ENCODE measurements around the gene NUP93.

The NUP93 gene

DNA sequence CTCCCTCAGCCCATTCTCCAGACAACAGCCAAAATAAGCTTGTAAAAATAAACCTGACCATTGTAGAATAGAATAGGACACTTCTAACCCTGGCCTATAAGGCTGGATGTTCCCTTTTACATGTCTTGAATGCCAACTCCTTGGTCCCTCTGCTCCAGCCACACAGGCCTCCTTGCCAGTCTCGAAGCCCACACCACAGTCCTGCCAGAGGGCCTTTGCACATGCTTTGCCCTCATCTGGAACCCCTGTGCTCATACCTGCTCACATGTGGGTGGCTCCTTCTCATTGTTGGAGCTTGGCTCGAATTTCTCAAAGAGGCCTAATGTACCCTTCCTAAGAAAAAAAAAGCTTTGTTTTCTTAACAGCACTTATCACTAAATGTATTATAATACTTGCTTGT lies 129.7 kb downstream of the NUP93 start:
- no peak overlapping the region for H3K4me3 ChIP-seq (ENCODE audit: severe bottlenecking)
- no peaks in the 10 kb centered on the region for H3K36me3 ChIP-seq (ENCODE audit: low read depth)
- H3K4me1 ChIP-seq (ENCODE audit: insufficient read depth, poor library complexity, severe bottlenecking), result no peaks in the 10 kb centered on the region
- TF ChIP-seq, protein P1, sequence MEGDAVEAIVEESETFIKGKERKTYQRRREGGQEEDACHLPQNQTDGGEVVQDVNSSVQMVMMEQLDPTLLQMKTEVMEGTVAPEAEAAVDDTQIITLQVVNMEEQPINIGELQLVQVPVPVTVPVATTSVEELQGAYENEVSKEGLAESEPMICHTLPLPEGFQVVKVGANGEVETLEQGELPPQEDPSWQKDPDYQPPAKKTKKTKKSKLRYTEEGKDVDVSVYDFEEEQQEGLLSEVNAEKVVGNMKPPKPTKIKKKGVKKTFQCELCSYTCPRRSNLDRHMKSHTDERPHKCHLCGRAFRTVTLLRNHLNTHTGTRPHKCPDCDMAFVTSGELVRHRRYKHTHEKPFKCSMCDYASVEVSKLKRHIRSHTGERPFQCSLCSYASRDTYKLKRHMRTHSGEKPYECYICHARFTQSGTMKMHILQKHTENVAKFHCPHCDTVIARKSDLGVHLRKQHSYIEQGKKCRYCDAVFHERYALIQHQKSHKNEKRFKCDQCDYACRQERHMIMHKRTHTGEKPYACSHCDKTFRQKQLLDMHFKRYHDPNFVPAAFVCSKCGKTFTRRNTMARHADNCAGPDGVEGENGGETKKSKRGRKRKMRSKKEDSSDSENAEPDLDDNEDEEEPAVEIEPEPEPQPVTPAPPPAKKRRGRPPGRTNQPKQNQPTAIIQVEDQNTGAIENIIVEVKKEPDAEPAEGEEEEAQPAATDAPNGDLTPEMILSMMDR (IDR thresholded peaks at IDR 0.05; ENCODE audit: poor library complexity, severe bottlenecking), result no peak
- DNase-seq (ENCODE audit: low spot score) (no peak), ATAC-seq (ENCODE audit: low read depth) (no peak)
- no peaks in the 10 kb centered on the region for H3K27me3 ChIP-seq (ENCODE audit: insufficient read depth, poor library complexity, severe bottlenecking)
- no peaks in the 10 kb centered on the region for H3K9me3 ChIP-seq (ENCODE audit: severe bottlenecking)
- no peak overlapping the region for H3K27ac ChIP-seq (ENCODE audit: poor library complexity, severe bottlenecking)

DNA sequence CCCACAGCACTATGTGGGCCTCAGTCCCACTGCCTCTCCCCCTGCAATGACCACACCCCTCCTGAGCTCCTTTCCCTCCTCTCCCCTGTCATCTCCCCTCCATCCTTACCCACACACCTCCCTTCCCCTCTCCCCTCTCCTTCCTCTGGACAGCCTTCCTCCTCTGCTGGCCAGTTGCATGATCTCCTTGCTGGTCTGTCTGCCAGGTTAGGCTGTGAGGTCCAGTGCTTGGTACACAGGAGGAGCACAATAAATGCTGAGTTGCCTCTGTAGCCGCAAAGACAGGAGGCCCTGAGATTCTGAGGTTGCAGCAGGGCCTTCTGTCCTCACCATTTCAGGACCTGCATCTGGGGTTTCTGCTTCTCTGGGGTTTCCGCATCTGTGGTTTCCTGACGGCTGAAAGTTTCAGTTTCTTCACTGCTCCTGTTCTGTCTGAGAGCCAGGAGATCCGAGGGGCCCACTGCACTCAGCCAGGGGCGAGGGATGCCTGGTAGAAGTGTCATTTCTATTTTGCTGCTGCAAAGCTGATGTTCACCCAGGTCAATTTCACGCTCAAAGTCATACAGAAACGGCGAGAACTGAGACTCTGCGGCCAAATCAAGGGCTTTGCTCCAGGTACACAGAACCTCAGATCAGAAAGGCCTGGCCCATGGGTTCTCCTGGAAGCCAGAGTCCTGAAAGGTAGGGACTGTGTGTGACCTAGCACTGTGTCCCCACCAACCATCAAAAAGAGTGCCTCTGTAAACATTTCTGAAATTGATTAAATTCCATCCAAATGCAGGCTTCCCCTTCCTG lies 130.5 kb downstream of the NUP93 start:
- TF ChIP-seq, protein P1 (IDR thresholded peaks at IDR 0.05; ENCODE audit: poor library complexity, severe bottlenecking), result no peak
- H3K27me3 ChIP-seq (ENCODE audit: insufficient read depth, poor library complexity, severe bottlenecking), result no peaks in the 10 kb centered on the region
- H3K36me3 ChIP-seq (ENCODE audit: low read depth), result no peaks in the 10 kb centered on the region
- H3K27ac ChIP-seq (ENCODE audit: poor library complexity, severe bottlenecking), result no peak overlapping the region
- ATAC-seq (ENCODE audit: low read depth) (no peak), DNase-seq (ENCODE audit: low spot score) (no peak)
- H3K9me3 ChIP-seq (ENCODE audit: severe bottlenecking), result no peaks in the 10 kb centered on the region
- H3K4me1 ChIP-seq (ENCODE audit: insufficient read depth, poor library complexity, severe bottlenecking), result no peaks in the 10 kb centered on the region
- no peak overlapping the region for H3K4me3 ChIP-seq (ENCODE audit: severe bottlenecking)

DNA sequence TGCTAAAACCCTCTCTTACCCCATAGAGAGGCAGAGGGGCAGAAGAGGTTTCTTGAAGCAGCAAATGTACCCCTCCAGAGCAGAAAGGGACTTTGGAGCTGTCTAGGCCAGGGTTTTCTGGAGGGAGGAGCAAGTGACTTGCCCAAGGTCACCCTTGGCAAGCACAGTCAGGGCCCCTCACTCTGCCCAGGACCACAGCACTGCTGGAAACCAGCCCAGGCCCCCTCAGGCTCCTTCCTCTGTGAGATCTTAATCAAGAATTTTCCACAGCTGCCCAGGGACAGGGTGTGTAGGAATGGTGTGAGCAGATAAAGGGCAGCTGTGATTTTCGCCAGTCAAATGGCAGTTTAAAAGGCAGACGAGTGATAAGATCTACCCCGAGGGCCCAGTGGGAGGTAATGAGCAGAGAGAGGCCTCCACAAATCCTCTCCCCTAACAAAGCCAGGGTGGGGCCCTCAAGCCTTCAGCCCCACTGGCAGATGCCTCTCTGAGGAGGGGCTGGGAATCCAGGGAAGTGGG lies 131.2 kb downstream of the NUP93 start:
- H3K36me3 ChIP-seq (ENCODE audit: low read depth), result no peaks in the 10 kb centered on the region
- H3K4me3 ChIP-seq (ENCODE audit: severe bottlenecking), result no peak overlapping the region
- H3K27ac ChIP-seq (ENCODE audit: poor library complexity, severe bottlenecking), result no peak overlapping the region
- DNase-seq (ENCODE audit: low spot score), result no peak
- H3K9me3 ChIP-seq (ENCODE audit: severe bottlenecking), result no peaks in the 10 kb centered on the region
- H3K27me3 ChIP-seq (ENCODE audit: insufficient read depth, poor library complexity, severe bottlenecking), result no peaks in the 10 kb centered on the region
- TF ChIP-seq, protein P1 (IDR thresholded peaks at IDR 0.05; ENCODE audit: poor library complexity, severe bottlenecking), result no peak
- no peaks in the 10 kb centered on the region for H3K4me1 ChIP-seq (ENCODE audit: insufficient read depth, poor library complexity, severe bottlenecking)
- ATAC-seq (ENCODE audit: low read depth), result peak; percentile 44

DNA sequence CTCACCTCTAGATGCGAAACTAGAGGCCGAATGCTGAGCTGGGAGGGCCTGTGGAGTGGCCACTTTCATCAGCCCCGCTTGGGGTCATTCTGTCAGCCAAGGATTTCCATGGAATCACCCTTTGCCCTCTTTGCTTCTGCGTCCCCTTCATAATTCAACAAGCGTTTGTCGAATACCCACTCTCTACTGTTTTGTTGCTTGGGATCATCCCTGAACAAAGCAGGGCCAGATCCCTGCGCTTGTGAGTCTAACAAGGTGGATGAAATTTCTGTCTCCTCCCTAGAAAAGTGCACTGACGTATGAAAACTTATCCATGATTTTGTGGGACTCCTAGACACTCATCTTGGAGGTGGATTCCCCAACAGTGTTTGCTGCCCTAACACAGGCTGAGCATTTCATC lies 131.8 kb downstream of the NUP93 start:
- H3K27ac ChIP-seq (ENCODE audit: poor library complexity, severe bottlenecking), result no peak overlapping the region
- TF ChIP-seq, protein P1 (IDR thresholded peaks at IDR 0.05; ENCODE audit: poor library complexity, severe bottlenecking), result no peak
- H3K4me1 ChIP-seq (ENCODE audit: insufficient read depth, poor library complexity, severe bottlenecking), result no peaks in the 10 kb centered on the region
- no peaks in the 10 kb centered on the region for H3K9me3 ChIP-seq (ENCODE audit: severe bottlenecking)
- H3K36me3 ChIP-seq (ENCODE audit: low read depth), result no peaks in the 10 kb centered on the region
- no peak overlapping the region for H3K4me3 ChIP-seq (ENCODE audit: severe bottlenecking)
- DNase-seq (ENCODE audit: low spot score) (no peak), ATAC-seq (ENCODE audit: low read depth) (no peak)
- H3K27me3 ChIP-seq (ENCODE audit: insufficient read depth, poor library complexity, severe bottlenecking), result no peaks in the 10 kb centered on the region

DNA sequence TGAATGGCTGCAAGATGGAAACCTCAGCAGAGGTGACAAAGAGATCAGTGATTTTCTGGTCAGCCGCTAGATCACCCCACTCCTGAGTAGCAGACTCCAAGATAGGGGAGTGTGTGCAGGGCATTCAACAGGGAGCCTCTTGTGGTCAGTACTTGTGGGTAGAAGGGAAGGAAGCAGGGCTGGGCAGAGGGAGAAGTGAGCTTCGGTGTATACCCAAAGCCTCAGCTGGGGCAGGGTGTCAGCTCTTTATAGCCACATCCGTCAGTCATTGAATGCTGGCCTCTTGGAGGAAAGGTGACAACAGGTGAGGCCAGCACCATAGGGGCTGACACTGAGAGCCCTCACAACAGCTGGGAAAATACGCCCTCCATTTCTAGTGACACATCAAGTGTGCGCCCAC lies 132.8 kb downstream of the NUP93 start:
- H3K27ac ChIP-seq (ENCODE audit: poor library complexity, severe bottlenecking), result no peak overlapping the region
- H3K4me1 ChIP-seq (ENCODE audit: insufficient read depth, poor library complexity, severe bottlenecking), result no peaks in the 10 kb centered on the region

More for the DNA sequence above, 132.8 kb downstream of the NUP93 start:
- DNase-seq (ENCODE audit: low spot score) (no peak), ATAC-seq (ENCODE audit: low read depth) (no peak)
- TF ChIP-seq, protein P1 (IDR thresholded peaks at IDR 0.05; ENCODE audit: poor library complexity, severe bottlenecking), result no peak
- Histone ChIP-seq H3K9me3 (ENCODE audit: severe bottlenecking) (no peaks in the 10 kb centered on the region), H3K36me3 (ENCODE audit: low read depth) (no peaks in the 10 kb centered on the region), H3K27me3 (ENCODE audit: insufficient read depth, poor library complexity, severe bottlenecking) (no peaks in the 10 kb centered on the region), H3K4me3 (ENCODE audit: severe bottlenecking) (no peak overlapping the region)

Data from RWPE2 (cell line).